Measurements from ENCODE around the gene OLAH.

DNA sequence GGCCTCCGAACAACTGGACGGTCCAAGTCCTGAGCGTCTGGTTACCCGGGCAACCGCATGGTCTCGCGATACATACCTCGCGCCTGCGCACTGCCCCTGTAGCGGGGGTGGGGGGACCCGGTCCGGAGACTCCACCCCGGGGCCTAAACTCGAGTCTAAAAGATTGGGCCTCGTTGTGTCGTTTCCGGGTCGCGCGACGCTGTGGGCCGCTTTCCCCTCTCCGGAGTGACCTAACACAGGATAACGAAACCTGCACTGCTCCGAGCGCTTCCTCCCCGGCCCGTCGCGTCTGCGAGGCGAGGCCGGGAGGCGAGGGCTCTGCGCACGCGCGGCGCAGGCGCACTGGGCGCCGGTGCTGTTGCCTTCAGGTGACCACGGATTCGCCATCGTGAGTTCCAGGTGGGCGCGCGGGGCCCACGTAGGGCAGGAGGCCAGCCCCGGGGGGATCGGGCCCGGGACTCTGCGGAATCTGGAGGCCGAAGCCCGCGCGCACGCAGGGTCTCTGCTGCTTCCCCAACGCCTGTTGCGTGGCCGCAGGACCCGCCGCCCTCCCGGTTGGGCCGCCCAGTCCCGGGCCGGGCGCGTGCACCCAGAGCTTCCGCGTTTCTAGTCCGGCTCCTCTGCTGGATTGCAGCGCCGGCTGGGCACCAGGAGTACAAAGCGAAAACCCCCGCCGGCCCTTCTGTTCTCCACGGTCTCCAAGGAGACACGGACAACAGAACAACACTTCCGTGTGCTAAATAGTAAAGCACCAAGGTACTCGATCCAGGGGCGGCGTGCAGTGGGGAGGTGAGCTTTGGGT is 53.5 kb downstream of the OLAH start, which contains the start of gene RPP38:
- TF ChIP-seq CTCF (conservative IDR thresholded peaks at IDR 0.05) = no peak
- no peak for TF ChIP-seq EZH2 (IDR thresholded peaks at IDR 0.05; ENCODE audit: low read depth)

Data from PC-9 (cell line).